ENCODE data around the gene TAS2R19. TPM values are rescaled to one million over a fixed set of nuclear protein-coding genes. Genes with fewer than 3 reads are reported as not detected.
"Not testable (repeated sequence)": the region's sequence is repeated elsewhere in the genome, so short reads cannot be mapped to it uniquely, and the experiment has no call there.

The TAS2R19 gene
- total and polyA plus RNA-seq, 7 donors = 0.08 to 0.86 (median 0.34) TPM

- Histone ChIP-seq H3K27me3 (ENCODE audit: insufficient read depth in 3 of 3, low read length in 2 of 3) (no peaks in the 10 kb centered on the region), H3K9me3 (no peaks in the 10 kb centered on the region), H3K4me3 (no peak overlapping the region), H3K27ac (no peak overlapping the region), H3K36me3 (ENCODE audit: insufficient read depth in 1 of 2, low read depth in 1 of 2) (no peaks in the 10 kb centered on the region), H3K4me1 (peaks cover 3% of the 10 kb centered on the region)
- ATAC-seq (peak in 3 of 4 donors; percentile 31 to 58 (median 51)), DNase-seq (no peak)
- no peak for TF ChIP-seq CTCF (IDR thresholded peaks at IDR 0.05)
- WGBS, 3 donors = 5 to 50% (median 21%) methylated on average over 2 of the region's 2 CpGs
- intact Hi-C loops (cut with DNase I) = loop anchor here in 1 of 2 donors (2.0 kb wide), 1 partner anchor 29 kb away; no protein-coding TSS in a partner anchor
Observed at GRCh38 chr12:11067514-11067913, 45.1 kb upstream of the TAS2R19 start.

GRCh38 chr12:11062194-11062593 is 39.8 kb upstream of the TAS2R19 start, which contains the start of gene TAS2R46:
TSS of gene TAS2R46 (minus strand) at chr12:11062294. CDS start at chr12:11062294, 0 bp downstream.
- 82 to 88% (median 85%) methylated on average over 1 of the region's 1 CpG for WGBS, 3 donors
- DNase-seq; H3K9me3 ChIP-seq; H3K27ac ChIP-seq; ATAC-seq; intact Hi-C loops (cut with DNase I); H3K4me1 ChIP-seq; H3K36me3 ChIP-seq (ENCODE audit: insufficient read depth in 1 of 2, low read depth in 1 of 2); H3K4me3 ChIP-seq; H3K27me3 ChIP-seq (ENCODE audit: insufficient read depth in 3 of 3, low read length in 2 of 3): not testable (repeated sequence)

GRCh38 chr12:11059784-11060183 is 37.4 kb upstream of the TAS2R19 start:
- intact Hi-C loops (cut with DNase I) = no loop called here
- Histone ChIP-seq H3K4me3 (no peak overlapping the region), H3K9me3 (no peaks in the 10 kb centered on the region), H3K4me1 (no peaks in the 10 kb centered on the region), H3K36me3 (ENCODE audit: insufficient read depth in 1 of 2, low read depth in 1 of 2) (no peaks in the 10 kb centered on the region), H3K27me3 (ENCODE audit: insufficient read depth in 3 of 3, low read length in 2 of 3) (no peaks in the 10 kb centered on the region), H3K27ac (no peak overlapping the region)
- TF ChIP-seq CTCF (IDR thresholded peaks at IDR 0.05) = no peak
- ATAC-seq (no peak), DNase-seq (no peak)

- no peak overlapping the region for H3K27ac ChIP-seq
- WGBS, 3 donors = 66 to 89% (median 74%) methylated on average over 3 of the region's 3 CpGs
Observed at GRCh38 chr12:11059041-11059440, 36.6 kb upstream of the TAS2R19 start.

GRCh38 chr12:11055306-11055705 is 32.9 kb upstream of the TAS2R19 start:
- 93 to 96% (median 95%) methylated on average over 2 of the region's 2 CpGs for whole genome bisulfite sequencing, 3 donors
- Histone ChIP-seq H3K27me3 (ENCODE audit: insufficient read depth in 3 of 3, low read length in 2 of 3) (no peaks in the 10 kb centered on the region), H3K36me3 (ENCODE audit: insufficient read depth in 1 of 2, low read depth in 1 of 2) (no peaks in the 10 kb centered on the region), H3K4me3 (no peak overlapping the region), H3K27ac (no peak overlapping the region), H3K4me1 (no peaks in the 10 kb centered on the region), H3K9me3 (peaks cover 8% of the 10 kb centered on the region)
- intact Hi-C loops (cut with DNase I) = no loop called here
- no peak for DNase-seq
- TF ChIP-seq CTCF (IDR thresholded peaks at IDR 0.05) = no peak
- no peak for ATAC-seq

More at GRCh38 chr12:11059041-11059440, 36.6 kb upstream of the TAS2R19 start:
- Histone ChIP-seq H3K36me3 (ENCODE audit: insufficient read depth in 1 of 2, low read depth in 1 of 2) (no peaks in the 10 kb centered on the region), H3K4me1 (no peaks in the 10 kb centered on the region), H3K27me3 (ENCODE audit: insufficient read depth in 3 of 3, low read length in 2 of 3) (no peaks in the 10 kb centered on the region), H3K4me3 (no peak overlapping the region), H3K9me3 (no peaks in the 10 kb centered on the region)
- intact Hi-C loops (cut with DNase I) = no loop called here
- DNase-seq = no peak
- no peak for TF ChIP-seq CTCF (IDR thresholded peaks at IDR 0.05)
- ATAC-seq = peak in 2 of 4 donors; percentile 67 to 93

- H3K9me3 ChIP-seq; ATAC-seq; H3K4me3 ChIP-seq; DNase-seq; H3K27ac ChIP-seq; H3K4me1 ChIP-seq; H3K27me3 ChIP-seq (ENCODE audit: insufficient read depth in 3 of 3, low read length in 2 of 3); intact Hi-C loops (cut with DNase I): not testable (repeated sequence)
- H3K36me3 ChIP-seq (ENCODE audit: insufficient read depth in 1 of 2, low read depth in 1 of 2) = peaks cover 0 to 18% of the 10 kb centered on the region in 2 donors
- 95 to 96% (median 96%) methylated on average over 7 of the region's 7 CpGs for WGBS, 3 donors
Observed at GRCh38 chr12:11049806-11050531, 27.5 kb upstream of the TAS2R19 start.

GRCh38 chr12:11041366-11041765 is 18.9 kb upstream of the TAS2R19 start:
- ATAC-seq; DNase-seq; H3K4me1 ChIP-seq; H3K27ac ChIP-seq; H3K9me3 ChIP-seq; intact Hi-C loops (cut with DNase I); H3K4me3 ChIP-seq; H3K27me3 ChIP-seq (ENCODE audit: insufficient read depth in 3 of 3, low read length in 2 of 3): not testable (repeated sequence)
- WGBS, 3 donors = 66 to 98% (median 73%) methylated on average over 2 of the region's 2 CpGs
- H3K36me3 ChIP-seq (ENCODE audit: insufficient read depth in 1 of 2, low read depth in 1 of 2) = peaks cover 0 to 15% of the 10 kb centered on the region in 2 donors

Data from psoas muscle (tissue), 8 donors.